Astrocyte (in vitro differentiated cells and primary cell): Measurements from ENCODE around the gene PKD1. TPM values are rescaled to one million over a fixed set of nuclear protein-coding genes. Genes with fewer than 3 reads are reported as not detected.

Source experiments
- DNase-seq: peaks from one replicate; pipeline ENCODE4 v3.0.0-alpha.2; 2010; ENCODE audit warnings: low read depth
- FAIRE-seq: peaks from 2 replicates; lab custom pipeline; 2011; peaks lifted over from hg19 to GRCh38; lab: Jason Lieb, UNC
- H2AFZ ChIP-seq: 2 replicates; pipeline ENCODE4 v1.6.0; 2012; ENCODE audit warnings: low read depth, low read length, inconsistent platforms
- H3K27ac ChIP-seq: 2 replicates; pipeline ENCODE4 v1.5.1; 2011; ENCODE audit warnings: low read depth, low read length, inconsistent platforms
- H3K27me3 ChIP-seq: 2 replicates; pipeline ENCODE4 v1.6.0; 2011; ENCODE audit warnings: low read length, inconsistent platforms; ENCODE audit not compliant: insufficient read depth
- H3K36me3 ChIP-seq: 2 replicates; pipeline ENCODE4 v1.5.1; 2011; ENCODE audit warnings: low read length, inconsistent platforms; ENCODE audit not compliant: insufficient read depth
- H3K4me1 ChIP-seq: 2 replicates; pipeline ENCODE4 v1.5.1; 2011; ENCODE audit warnings: low read length, inconsistent platforms; ENCODE audit not compliant: insufficient read depth
- H3K4me2 ChIP-seq: 2 replicates; pipeline ENCODE4 v1.6.0; 2012; ENCODE audit warnings: low read length, inconsistent platforms
- H3K4me3 ChIP-seq: 2 replicates; pipeline ENCODE4 v1.5.1; 2011; ENCODE audit warnings: low read depth, mild to moderate bottlenecking, low read length, inconsistent platforms; ENCODE audit not compliant: insufficient read depth
- H3K79me2 ChIP-seq: 2 replicates; pipeline ENCODE4 v1.6.0; 2012; ENCODE audit warnings: mild to moderate bottlenecking, low read length, inconsistent platforms; ENCODE audit not compliant: insufficient read depth
- H3K9ac ChIP-seq: 2 replicates; pipeline ENCODE4 v1.6.0; 2012; ENCODE audit warnings: mild to moderate bottlenecking, low read length, inconsistent platforms
- H3K9me3 ChIP-seq: 2 replicates; pipeline ENCODE4 v1.5.1; 2012; ENCODE audit warnings: low read depth, mild to moderate bottlenecking, low read length, inconsistent platforms; ENCODE audit not compliant: insufficient read depth
- H4K20me1 ChIP-seq: 2 replicates; pipeline ENCODE4 v1.6.0; 2012; ENCODE audit warnings: low read length, inconsistent platforms; ENCODE audit not compliant: insufficient read depth
- H3K27ac Mint-ChIP-seq: one replicate; pipeline ENCODE4 v1.8.0; 2021; ENCODE audit warnings: mild to moderate bottlenecking, mixed read lengths; ENCODE audit not compliant: unreplicated experiment
- H3K27me3 Mint-ChIP-seq: one replicate; pipeline ENCODE4 v1.8.0; 2021; ENCODE audit warnings: low read depth, mixed read lengths; ENCODE audit not compliant: unreplicated experiment
- H3K36me3 Mint-ChIP-seq: one replicate; pipeline ENCODE4 v1.8.0; 2021; ENCODE audit warnings: low read depth, mixed read lengths; ENCODE audit not compliant: unreplicated experiment
- H3K4me1 Mint-ChIP-seq: one replicate; pipeline ENCODE4 v1.8.0; 2021; ENCODE audit warnings: low read depth, mixed read lengths; ENCODE audit not compliant: unreplicated experiment
- H3K4me3 Mint-ChIP-seq: one replicate; pipeline ENCODE4 v1.8.0; 2021; ENCODE audit warnings: mild to moderate bottlenecking, moderate library complexity, mixed read lengths; ENCODE audit not compliant: unreplicated experiment
- H3K9me3 Mint-ChIP-seq: one replicate; pipeline ENCODE4 v1.8.0; 2021; ENCODE audit warnings: mild to moderate bottlenecking, mixed read lengths; ENCODE audit not compliant: unreplicated experiment
- CTCF ChIP-seq: IDR thresholded peaks from 2 replicates; pipeline ENCODE4 v1.5.1; 2011; ENCODE audit warnings: low read depth, mild to moderate bottlenecking, inconsistent platforms, low read length, moderate library complexity; ENCODE audit not compliant: insufficient read depth
- EZH2 ChIP-seq: IDR thresholded peaks from 2 replicates; pipeline ENCODE4 v1.6.1; 2012; ENCODE audit warnings: mild to moderate bottlenecking, low read length, inconsistent platforms; ENCODE audit not compliant: insufficient read depth
- total RNA-seq: library from RNA; stranded (reverse); gene quantifications from 2 replicates; pipeline ENCODE4 v1.2.1, GENCODE V29; 2021

Gene PKD1
- total RNA-seq, 1 donor from 2014 or later = 112 TPM

GRCh38 chr16:2086106-2086742 lies 49.5 kb downstream of the PKD1 start:
- peak overlapping the region; percentile 34 for H3K27ac Mint-ChIP-seq
- no peaks in the 10 kb centered on the region for H3K27me3 ChIP-seq
- no peak overlapping the region for H3K4me3 Mint-ChIP-seq
- no peaks in the 10 kb centered on the region for H3K27me3 Mint-ChIP-seq
- peaks cover 8% of the 10 kb centered on the region for H3K36me3 Mint-ChIP-seq
- no peaks in the 10 kb centered on the region for H3K36me3 ChIP-seq
- no peaks in the 10 kb centered on the region for H3K4me1 ChIP-seq
- H3K79me2 ChIP-seq = no peaks in the 10 kb centered on the region
- H3K9me3 ChIP-seq = no peaks in the 10 kb centered on the region
- no peaks in the 10 kb centered on the region for H3K4me1 Mint-ChIP-seq
- no peak overlapping the region for H2AFZ ChIP-seq
- no peak overlapping the region for H3K4me2 ChIP-seq
- peaks cover 28% of the 10 kb centered on the region for H4K20me1 ChIP-seq
- no peak overlapping the region for H3K4me3 ChIP-seq
- H3K9ac ChIP-seq = no peak overlapping the region
- no peaks in the 10 kb centered on the region for H3K9me3 Mint-ChIP-seq
- no peak for TF ChIP-seq CTCF
- no peak for TF ChIP-seq EZH2
- DNase-seq = no peak
- FAIRE-seq = no peak
- no peak overlapping the region for H3K27ac ChIP-seq

DNA sequence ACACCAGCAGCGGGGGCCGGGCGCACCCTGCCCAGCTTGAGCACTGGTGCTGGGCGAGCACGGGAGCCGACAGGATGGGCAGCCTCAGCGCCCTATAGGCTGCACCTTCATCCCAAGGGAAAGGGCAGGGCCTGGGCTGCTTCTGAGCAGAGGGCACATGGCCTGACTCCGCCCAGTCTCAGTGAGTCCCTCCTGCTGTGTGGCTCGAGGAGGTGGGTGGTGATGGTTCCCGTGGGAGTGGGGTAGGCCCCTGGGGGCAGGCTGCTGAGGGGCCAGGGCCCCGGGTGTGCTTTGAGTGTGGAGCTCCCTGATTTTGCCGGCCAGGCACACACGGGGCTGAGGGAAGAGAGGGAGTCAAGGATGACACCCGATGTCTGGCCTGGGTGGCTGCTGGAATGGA lies 50.0 kb downstream of the PKD1 start:
- no peak for FAIRE-seq
- Histone ChIP-seq H4K20me1 (peaks cover 26% of the 10 kb centered on the region), H3K4me3 (no peak overlapping the region), H3K4me1 (no peaks in the 10 kb centered on the region), H3K79me2 (no peaks in the 10 kb centered on the region), H2AFZ (no peak overlapping the region), H3K27me3 (no peaks in the 10 kb centered on the region), H3K9me3 (no peaks in the 10 kb centered on the region), H3K27ac (no peak overlapping the region), H3K36me3 (no peaks in the 10 kb centered on the region), H3K4me2 (no peak overlapping the region), H3K9ac (no peak overlapping the region)
- DNase-seq = no peak
- Mint-ChIP-seq H3K4me1 (no peaks in the 10 kb centered on the region), H3K4me3 (no peak overlapping the region), H3K9me3 (no peaks in the 10 kb centered on the region), H3K36me3 (peaks cover 8% of the 10 kb centered on the region), H3K27ac (no peak overlapping the region), H3K27me3 (no peaks in the 10 kb centered on the region)
- TF ChIP-seq CTCF = no peak
- TF ChIP-seq EZH2 = no peak

- Mint-ChIP-seq H3K4me3 (no peak overlapping the region), H3K9me3 (no peaks in the 10 kb centered on the region), H3K27me3 (no peaks in the 10 kb centered on the region), H3K4me1 (no peaks in the 10 kb centered on the region), H3K27ac (no peak overlapping the region), H3K36me3 (peaks cover 8% of the 10 kb centered on the region)
- DNase-seq (no peak), FAIRE-seq (no peak)
- Histone ChIP-seq H3K27ac (no peak overlapping the region), H4K20me1 (peaks cover 20% of the 10 kb centered on the region), H2AFZ (no peak overlapping the region), H3K27me3 (no peaks in the 10 kb centered on the region), H3K4me3 (no peak overlapping the region), H3K9me3 (no peaks in the 10 kb centered on the region), H3K79me2 (no peaks in the 10 kb centered on the region), H3K9ac (no peak overlapping the region), H3K4me1 (no peaks in the 10 kb centered on the region), H3K36me3 (no peaks in the 10 kb centered on the region), H3K4me2 (no peak overlapping the region)
- TF ChIP-seq CTCF (no peak), EZH2 (no peak)
These were observed 50.6 kb downstream of the PKD1 start for GRCh38 chr16:2084895-2085625.
